Skeletal muscle tissue (tissue), 4 donors: ENCODE data around the gene STT3B. TPM values are rescaled to one million over a fixed set of nuclear protein-coding genes. Genes with fewer than 3 reads are reported as not detected.

Experiments used
- H3K27ac ChIP-seq: one replicate; pipeline ENCODE4 v1.7.0; 2013; ENCODE audit warnings: mild to moderate bottlenecking, low read depth, low read length, inconsistent platforms
- H3K27me3 ChIP-seq, 3 donors: one replicate each; pipeline ENCODE4 v1.7.0; 2013; ENCODE audit warnings: low read length in 3 of 3; ENCODE audit not compliant: control insufficient read depth in 3 of 3, insufficient read depth in 3 of 3
- H3K36me3 ChIP-seq, 3 donors: one replicate each; pipeline ENCODE4 v1.7.0; 2013; ENCODE audit warnings: low read length in 3 of 3; ENCODE audit not compliant: control insufficient read depth in 3 of 3, insufficient read depth in 3 of 3
- H3K4me1 ChIP-seq, 3 donors: one replicate each; pipeline ENCODE4 v1.7.0; 2013; ENCODE audit warnings: low read length in 3 of 3, mild to moderate bottlenecking in 3 of 3; ENCODE audit not compliant: control insufficient read depth in 3 of 3, insufficient read depth in 3 of 3
- H3K4me3 ChIP-seq, 3 donors: one replicate each; pipeline ENCODE4 v1.7.0; 2013; ENCODE audit warnings: low read length in 3 of 3
- H3K9ac ChIP-seq, 3 donors: one replicate each; pipeline ENCODE4 v1.7.0; 2013; ENCODE audit warnings: low read length in 3 of 3, mild to moderate bottlenecking in 3 of 3, moderate library complexity in 2 of 3, low read depth in 1 of 3
- H3K9me3 ChIP-seq, 3 donors: one replicate each; pipeline ENCODE4 v1.7.0; 2013; ENCODE audit warnings: low read length in 3 of 3; ENCODE audit not compliant: control insufficient read depth in 3 of 3
- total RNA-seq: library from RNA; depleted of rRNA; stranded (reverse); fragments of >200 nt; gene quantifications from one replicate; pipeline ENCODE4 v1.2.3, GENCODE V29; 2014
- donor health status: Osteomylitis.

The STT3B gene
- total RNA-seq, 1 donor from 2014 or later = 148 TPM

GRCh38 chr3:31670136-31670535 lies 137.4 kb downstream of the STT3B start:
- Histone ChIP-seq H3K9me3 (no peaks in the 10 kb centered on the region), H3K9ac (no peak overlapping the region), H3K4me1 (no peaks in the 10 kb centered on the region), H3K4me3 (no peak overlapping the region), H3K36me3 (peaks cover 0 to 2% (median 2%) of the 10 kb centered on the region in 3 donors), H3K27me3 (no peaks in the 10 kb centered on the region), H3K27ac (no peak overlapping the region)

- no peak overlapping the region for H3K27ac ChIP-seq
- no peak overlapping the region for H3K9ac ChIP-seq
- H3K9me3 ChIP-seq = no peaks in the 10 kb centered on the region
Observed at GRCh38 chr3:31670722-31671121, 138.0 kb downstream of the STT3B start.

DNA sequence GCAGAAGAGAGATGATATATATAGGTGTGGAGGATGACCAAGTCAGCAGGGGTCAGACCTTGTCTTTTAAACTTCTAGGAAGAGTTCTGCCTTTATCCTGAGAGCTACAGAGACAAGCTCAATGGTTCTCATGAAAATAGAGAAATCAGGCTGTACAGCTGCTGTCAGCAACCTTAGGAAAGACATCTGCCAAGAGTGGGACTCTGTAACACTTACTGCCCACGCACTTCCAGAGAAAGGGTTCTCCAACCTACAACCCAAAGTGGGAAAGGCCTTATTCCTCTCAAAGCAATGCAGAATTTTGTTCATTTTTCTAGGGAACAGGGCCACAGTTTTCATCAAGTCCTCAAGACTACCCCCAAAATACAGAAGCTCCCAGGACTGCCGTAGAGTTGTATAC lies 138.7 kb downstream of the STT3B start:
- Histone ChIP-seq H3K27me3 (no peaks in the 10 kb centered on the region), H3K9ac (no peak overlapping the region), H3K4me1 (no peaks in the 10 kb centered on the region), H3K27ac (no peak overlapping the region), H3K36me3 (peaks cover 0 to 2% (median 0%) of the 10 kb centered on the region in 3 donors), H3K9me3 (no peaks in the 10 kb centered on the region), H3K4me3 (no peak overlapping the region)

More at GRCh38 chr3:31670722-31671121, 138.0 kb downstream of the STT3B start:
- Histone ChIP-seq H3K4me1 (no peaks in the 10 kb centered on the region), H3K27me3 (no peaks in the 10 kb centered on the region), H3K4me3 (no peak overlapping the region), H3K36me3 (peaks cover 0 to 2% (median 2%) of the 10 kb centered on the region in 3 donors)

GRCh38 chr3:31671976-31672375 lies 139.3 kb downstream of the STT3B start:
- Histone ChIP-seq H3K4me3 (no peak overlapping the region), H3K9ac (no peak overlapping the region), H3K4me1 (no peaks in the 10 kb centered on the region), H3K27ac (no peak overlapping the region), H3K27me3 (no peaks in the 10 kb centered on the region), H3K9me3 (no peaks in the 10 kb centered on the region), H3K36me3 (no peaks in the 10 kb centered on the region)

DNA sequence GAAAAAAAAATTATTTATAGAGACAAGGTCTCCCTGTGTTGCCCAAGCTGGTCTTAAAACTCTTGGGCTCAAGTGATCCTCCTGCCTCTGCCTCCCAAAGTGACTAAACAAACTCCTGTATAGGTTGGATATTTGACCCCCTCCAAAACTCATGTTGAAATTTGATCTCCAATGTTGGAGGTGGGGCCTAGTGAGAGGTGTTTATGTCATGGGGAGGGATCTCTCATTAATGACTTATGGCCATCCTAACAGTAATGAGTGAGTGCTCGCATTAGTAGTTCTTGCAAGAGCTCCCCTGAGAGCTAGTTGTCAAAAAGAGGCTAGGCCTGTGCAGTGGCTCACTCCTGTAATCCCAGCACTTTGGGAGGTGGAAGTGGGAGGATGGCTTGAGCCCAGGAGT lies 141.2 kb downstream of the STT3B start:
- Histone ChIP-seq H3K27ac (no peak overlapping the region), H3K9ac (no peak overlapping the region), H3K27me3 (no peaks in the 10 kb centered on the region), H3K4me3 (no peak overlapping the region), H3K9me3 (no peaks in the 10 kb centered on the region), H3K4me1 (no peaks in the 10 kb centered on the region), H3K36me3 (no peaks in the 10 kb centered on the region)

GRCh38 chr3:31676556-31676955 lies 143.8 kb downstream of the STT3B start:
- no peak overlapping the region for H3K9ac ChIP-seq
- H3K4me1 ChIP-seq = no peaks in the 10 kb centered on the region
- no peaks in the 10 kb centered on the region for H3K27me3 ChIP-seq
- H3K9me3 ChIP-seq = no peaks in the 10 kb centered on the region
- no peak overlapping the region for H3K4me3 ChIP-seq
- H3K36me3 ChIP-seq = no peaks in the 10 kb centered on the region
- H3K27ac ChIP-seq = no peak overlapping the region

- H3K27ac ChIP-seq = no peak overlapping the region
- no peak overlapping the region for H3K9ac ChIP-seq
- H3K9me3 ChIP-seq = no peaks in the 10 kb centered on the region
- no peaks in the 10 kb centered on the region for H3K4me1 ChIP-seq
- no peak overlapping the region for H3K4me3 ChIP-seq
- H3K27me3 ChIP-seq = no peaks in the 10 kb centered on the region
- peaks cover 0 to 4% (median 4%) of the 10 kb centered on the region in 3 donors for H3K36me3 ChIP-seq
Observed at GRCh38 chr3:31680072-31680870, 147.5 kb downstream of the STT3B start.
